Measurements from ENCODE around the gene CYP4F22.
"Not testable (repeated sequence)": the region's sequence is repeated elsewhere in the genome, so short reads cannot be mapped to it uniquely, and the experiment has no call there.

Gene CYP4F22

DNA sequence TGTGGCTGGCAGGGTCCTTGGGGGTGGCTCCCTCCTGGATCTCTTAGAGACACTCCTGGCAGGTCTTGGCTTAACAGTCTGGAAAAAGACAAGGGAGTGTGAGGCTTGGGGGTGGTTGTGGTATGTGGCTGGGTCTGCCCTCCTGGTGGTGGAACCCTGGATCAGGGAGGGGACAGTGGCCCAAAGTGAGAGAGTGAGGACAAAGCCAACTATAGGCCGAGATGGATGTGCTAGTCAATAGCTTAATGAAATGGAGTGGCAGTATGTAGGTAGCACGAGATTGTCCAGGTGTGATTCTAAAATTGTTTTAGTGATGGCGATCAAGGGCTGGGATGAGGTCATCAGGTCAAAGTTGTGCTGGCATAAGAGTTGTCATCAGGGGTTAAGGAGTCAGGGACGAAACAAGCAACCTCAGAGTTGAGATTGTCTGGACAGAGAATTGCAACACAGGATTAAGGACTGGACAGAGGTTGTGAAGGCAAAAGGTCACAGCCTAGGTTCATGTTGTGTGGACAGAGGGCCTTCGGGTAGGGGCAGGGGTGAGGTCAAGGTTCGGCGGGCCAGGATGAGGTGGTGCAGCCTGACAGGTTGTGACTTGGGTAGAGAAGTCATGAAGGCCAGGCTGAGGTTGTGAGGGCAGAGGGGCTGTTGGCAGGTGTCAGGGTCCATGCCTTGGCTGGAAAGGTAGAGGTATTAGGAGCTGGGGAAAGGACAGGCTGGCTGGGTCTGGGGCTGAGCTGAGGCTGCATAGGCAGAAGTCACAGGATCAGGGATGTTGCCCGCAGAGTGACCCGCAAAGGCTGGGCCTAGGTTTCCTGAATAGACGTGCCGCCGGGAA, 39.4 kb upstream of the CYP4F22 start:
- TF ChIP-seq, protein P1, sequence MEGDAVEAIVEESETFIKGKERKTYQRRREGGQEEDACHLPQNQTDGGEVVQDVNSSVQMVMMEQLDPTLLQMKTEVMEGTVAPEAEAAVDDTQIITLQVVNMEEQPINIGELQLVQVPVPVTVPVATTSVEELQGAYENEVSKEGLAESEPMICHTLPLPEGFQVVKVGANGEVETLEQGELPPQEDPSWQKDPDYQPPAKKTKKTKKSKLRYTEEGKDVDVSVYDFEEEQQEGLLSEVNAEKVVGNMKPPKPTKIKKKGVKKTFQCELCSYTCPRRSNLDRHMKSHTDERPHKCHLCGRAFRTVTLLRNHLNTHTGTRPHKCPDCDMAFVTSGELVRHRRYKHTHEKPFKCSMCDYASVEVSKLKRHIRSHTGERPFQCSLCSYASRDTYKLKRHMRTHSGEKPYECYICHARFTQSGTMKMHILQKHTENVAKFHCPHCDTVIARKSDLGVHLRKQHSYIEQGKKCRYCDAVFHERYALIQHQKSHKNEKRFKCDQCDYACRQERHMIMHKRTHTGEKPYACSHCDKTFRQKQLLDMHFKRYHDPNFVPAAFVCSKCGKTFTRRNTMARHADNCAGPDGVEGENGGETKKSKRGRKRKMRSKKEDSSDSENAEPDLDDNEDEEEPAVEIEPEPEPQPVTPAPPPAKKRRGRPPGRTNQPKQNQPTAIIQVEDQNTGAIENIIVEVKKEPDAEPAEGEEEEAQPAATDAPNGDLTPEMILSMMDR (conservative IDR thresholded peaks at IDR 0.05; ENCODE audit: low read depth, low read length), result no peak
- no peak for DNase-seq (ENCODE audit: low read depth)
- no peak overlapping the region for H3K4me3 ChIP-seq (ENCODE audit: low read length)

DNA sequence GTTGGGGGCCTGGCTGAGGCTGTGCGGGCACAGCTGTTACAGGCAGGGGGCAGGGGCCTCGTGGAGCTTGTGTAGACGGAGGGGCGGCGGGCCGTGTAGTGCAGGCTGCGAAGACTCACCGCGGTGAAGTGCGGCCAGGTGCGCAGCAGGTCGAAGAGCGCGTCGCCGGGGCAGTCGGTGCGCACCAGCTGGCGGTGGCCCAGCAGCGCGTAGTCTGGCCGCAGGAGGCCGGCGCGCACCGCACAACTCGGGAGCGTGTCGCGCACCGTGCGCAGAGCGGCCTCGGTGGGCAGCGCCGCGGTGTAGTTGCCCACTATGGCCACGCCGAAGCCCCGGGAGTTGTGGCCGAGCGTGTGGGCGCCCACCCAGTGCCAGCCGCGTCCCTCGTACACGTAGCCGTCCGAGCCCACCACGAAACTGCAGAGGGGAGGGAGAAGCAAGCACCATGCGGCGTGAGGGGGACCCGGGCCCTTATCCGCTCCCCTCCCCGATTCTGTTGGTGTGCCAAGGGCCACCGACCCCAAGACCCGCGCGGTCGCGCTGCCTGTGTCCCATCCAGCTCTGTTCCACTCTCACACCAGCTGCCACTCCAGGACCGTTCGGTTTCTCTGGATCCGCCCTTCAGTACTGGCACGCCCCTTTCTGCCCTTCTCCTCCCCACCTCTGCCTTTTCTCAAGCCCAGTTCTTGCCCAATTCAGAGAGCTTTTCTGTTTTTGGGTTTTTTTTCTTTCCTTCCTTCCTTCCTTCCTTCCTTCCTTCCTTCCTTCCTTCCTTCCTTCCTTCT, 38.6 kb upstream of the CYP4F22 start:
- TF ChIP-seq, protein P1 (conservative IDR thresholded peaks at IDR 0.05; ENCODE audit: low read depth, low read length), result no peak
- no peak overlapping the region for H3K4me3 ChIP-seq (ENCODE audit: low read length)
- DNase-seq (ENCODE audit: low read depth), result no peak

DNA sequence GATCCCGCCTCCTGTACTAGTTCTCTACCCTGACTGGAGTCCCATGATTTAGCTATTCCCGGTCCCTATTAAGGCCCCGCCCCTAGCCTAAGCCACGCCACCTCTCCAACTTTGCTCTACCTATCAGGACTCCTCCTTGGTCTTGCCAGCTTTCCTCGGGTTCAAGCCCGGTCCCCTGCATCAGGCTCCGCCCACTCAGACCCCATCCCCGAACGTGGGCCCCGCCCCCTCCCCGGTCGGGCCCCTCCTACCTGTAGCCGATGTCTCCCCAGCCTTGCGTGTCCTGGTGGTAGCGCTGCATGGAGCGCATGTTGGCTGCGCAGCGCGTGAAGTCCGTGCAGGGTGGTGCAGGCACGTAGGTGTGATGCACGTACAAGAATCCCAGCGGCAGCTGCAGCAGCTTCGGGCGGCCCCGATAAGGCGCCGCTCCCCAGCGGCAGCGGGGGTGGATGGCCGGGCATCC, 36.7 kb upstream of the CYP4F22 start:
- H3K4me3 ChIP-seq (ENCODE audit: low read length), result no peak overlapping the region
- DNase-seq (ENCODE audit: low read depth), result no peak
- TF ChIP-seq, protein P1 (conservative IDR thresholded peaks at IDR 0.05; ENCODE audit: low read depth, low read length), result no peak

DNA sequence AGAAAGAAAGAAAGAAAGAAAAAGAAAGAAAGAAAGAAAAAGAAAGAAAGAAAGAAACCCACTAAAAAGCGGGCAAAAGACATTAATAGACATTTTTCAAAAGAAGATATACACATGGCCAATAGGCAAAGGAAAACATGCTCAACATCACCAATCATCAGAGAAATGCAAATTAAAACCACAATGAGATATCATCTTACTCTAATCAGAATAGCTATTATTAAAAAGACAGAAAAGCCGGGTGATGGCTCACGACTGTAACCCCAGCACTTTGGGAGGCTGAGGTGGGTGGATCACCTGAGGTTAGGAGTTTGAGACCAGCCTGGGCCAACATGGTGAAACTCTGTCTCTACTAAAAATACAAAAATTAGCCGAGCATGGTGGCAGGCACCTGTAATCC, 34.5 kb upstream of the CYP4F22 start:
- DNase-seq (ENCODE audit: low read depth); H3K4me3 ChIP-seq (ENCODE audit: low read length): not testable (repeated sequence)

DNA sequence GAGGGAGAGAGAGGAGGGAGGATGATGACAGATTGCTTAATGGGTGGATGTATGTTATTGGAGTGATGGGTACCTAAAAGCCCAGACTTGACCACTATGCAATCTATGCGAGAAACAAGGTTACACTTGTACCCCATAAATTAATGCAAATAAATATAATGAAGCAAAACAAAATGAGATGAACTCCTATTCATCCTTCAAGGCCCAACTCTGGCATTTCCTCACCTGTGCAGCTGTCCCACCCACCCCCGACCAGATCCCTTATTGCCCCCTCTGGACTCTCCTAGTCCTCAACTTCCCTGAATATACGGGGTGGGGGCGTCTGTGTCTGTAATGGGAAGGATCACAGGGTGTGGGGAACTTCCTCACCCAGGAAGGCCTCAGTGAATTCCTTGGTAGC, 33.2 kb upstream of the CYP4F22 start:
- DNase-seq (ENCODE audit: low read depth), result no peak
- TF ChIP-seq, protein P1 (conservative IDR thresholded peaks at IDR 0.05; ENCODE audit: low read depth, low read length), result no peak
- no peak overlapping the region for H3K4me3 ChIP-seq (ENCODE audit: low read length)

DNA sequence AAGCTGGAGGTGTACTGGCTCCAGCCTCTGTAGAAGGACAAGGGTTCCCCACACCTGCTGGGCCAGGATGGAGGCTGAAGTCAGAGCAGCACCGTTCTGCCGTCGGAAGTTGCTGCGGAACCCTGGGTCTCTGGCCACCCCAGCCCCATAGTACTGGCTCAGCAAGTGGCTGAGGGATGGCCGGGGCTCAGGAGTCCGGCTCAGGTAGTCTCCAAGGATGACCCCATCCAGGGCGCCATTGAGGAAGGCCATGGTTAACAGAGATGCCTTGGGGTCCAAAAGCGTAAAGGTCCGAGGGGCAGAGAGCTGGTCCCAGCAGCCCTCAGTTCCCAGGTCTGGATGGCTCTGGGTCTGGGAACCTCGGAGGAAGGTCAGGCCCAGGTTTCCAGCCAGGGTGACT, 32.7 kb upstream of the CYP4F22 start:
- DNase-seq (ENCODE audit: low read depth), result no peak
- H3K4me3 ChIP-seq (ENCODE audit: low read length), result no peak overlapping the region
- TF ChIP-seq, protein P1 (conservative IDR thresholded peaks at IDR 0.05; ENCODE audit: low read depth, low read length), result no peak

DNA sequence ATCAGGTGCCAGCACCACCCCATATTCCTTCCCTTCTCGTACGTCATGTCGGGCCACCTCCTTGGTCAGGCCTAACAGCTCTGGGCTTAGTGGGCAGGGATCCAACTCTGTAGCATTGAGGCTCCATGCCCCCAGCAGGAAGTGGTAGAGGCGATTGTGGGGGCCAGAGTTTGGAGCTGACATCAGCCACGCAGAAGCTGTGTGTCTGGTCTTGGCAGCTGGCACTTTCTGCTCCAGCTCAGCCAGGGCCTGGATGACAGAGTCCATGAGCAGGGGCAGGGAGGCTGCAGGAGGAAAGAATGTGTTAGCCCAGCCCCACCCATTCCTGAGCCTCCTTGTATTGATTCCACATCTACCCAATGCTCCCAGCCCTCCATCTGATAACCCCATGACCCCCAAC, 32.0 kb upstream of the CYP4F22 start:
- no peak for DNase-seq (ENCODE audit: low read depth)
- no peak overlapping the region for H3K4me3 ChIP-seq (ENCODE audit: low read length)
- TF ChIP-seq, protein P1 (conservative IDR thresholded peaks at IDR 0.05; ENCODE audit: low read depth, low read length), result no peak
